ENCODE data around the gene THEMIS2.
"Not testable (repeated sequence)": the region's sequence is repeated elsewhere in the genome, so short reads cannot be mapped to it uniquely, and the experiment has no call there.

Gene THEMIS2

GRCh38 chr1:27872059-27872801, at the start of gene THEMIS2:
TSS of gene THEMIS2 (plus strand) at chr1:27872544. CDS start at chr1:27872572, 28 bp downstream.
- peak; percentile 73 for DNase-seq (ENCODE audit: low spot score)

GRCh38 chr1:27823784-27824183, 48.6 kb upstream of the THEMIS2 start:
- DNase-seq (ENCODE audit: low spot score): no peak

GRCh38 chr1:27824411-27824810, 47.9 kb upstream of the THEMIS2 start:
- no peak for DNase-seq (ENCODE audit: low spot score)

GRCh38 chr1:27829339-27829960, 42.9 kb upstream of the THEMIS2 start:
- not testable (repeated sequence) for DNase-seq (ENCODE audit: low spot score)

GRCh38 chr1:27830621-27831440, 41.5 kb upstream of the THEMIS2 start, which contains the start of gene PPP1R8:
TSS of gene PPP1R8 (plus strand) at chr1:27830782. CDS start at chr1:27830836, 54 bp downstream.
- DNase-seq (ENCODE audit: low spot score): peak; percentile 53

- no peak for DNase-seq (ENCODE audit: low spot score)
Observed at GRCh38 chr1:27831568-27832410, 40.6 kb upstream of the THEMIS2 start.

- no peak for DNase-seq (ENCODE audit: low spot score)
Observed at GRCh38 chr1:27832762-27833161, 39.6 kb upstream of the THEMIS2 start.

- DNase-seq (ENCODE audit: low spot score): no peak
Observed at GRCh38 chr1:27833470-27833869, 38.9 kb upstream of the THEMIS2 start.

GRCh38 chr1:27835046-27835445, 37.3 kb upstream of the THEMIS2 start:
- no peak for DNase-seq (ENCODE audit: low spot score)

- DNase-seq (ENCODE audit: low spot score): no peak
Observed at GRCh38 chr1:27835501-27835900, 36.8 kb upstream of the THEMIS2 start.

GRCh38 chr1:27849951-27850350, 22.4 kb upstream of the THEMIS2 start:
- no peak for DNase-seq (ENCODE audit: low spot score)

GRCh38 chr1:27855085-27855484, 17.3 kb upstream of the THEMIS2 start:
- no peak for DNase-seq (ENCODE audit: low spot score)

GRCh38 chr1:27856561-27857343, 15.6 kb upstream of the THEMIS2 start:
- no peak for DNase-seq (ENCODE audit: low spot score)

- DNase-seq (ENCODE audit: low spot score): not testable (repeated sequence)
Observed at GRCh38 chr1:27857552-27857951, 14.8 kb upstream of the THEMIS2 start.

GRCh38 chr1:27858072-27858948, 14.0 kb upstream of the THEMIS2 start:
- DNase-seq (ENCODE audit: low spot score): peak; percentile 80

GRCh38 chr1:27858949-27859576, 13.3 kb upstream of the THEMIS2 start:
- no peak for DNase-seq (ENCODE audit: low spot score)

GRCh38 chr1:27861436-27861835, 10.9 kb upstream of the THEMIS2 start:
- DNase-seq (ENCODE audit: low spot score): no peak

- no peak for DNase-seq (ENCODE audit: low spot score)
Observed at GRCh38 chr1:27862004-27862403, 10.3 kb upstream of the THEMIS2 start.

Measured in HuH-7.5 (cell line).